ENCODE data around the gene HEATR5A.

The HEATR5A gene

GRCh38 chr14:31419967-31420318 lies 407 bp downstream of the HEATR5A start:
- TF ChIP-seq CTCF (IDR thresholded peaks at IDR 0.05) = no peak
- no peak for TF ChIP-seq ZFX (IDR thresholded peaks at IDR 0.05; ENCODE audit: borderline replicate concordance)
- H3K27ac ChIP-seq = peak overlapping the region; percentile 77

- TF ChIP-seq ZFX (IDR thresholded peaks at IDR 0.05; ENCODE audit: borderline replicate concordance) (no peak), CTCF (IDR thresholded peaks at IDR 0.05) (no peak)
- peak overlapping the region; percentile 77 for H3K27ac ChIP-seq
Observed at GRCh38 chr14:31419179-31419966, 977 bp downstream of the HEATR5A start.

GRCh38 chr14:31418440-31418839 lies 1.9 kb downstream of the HEATR5A start:
- no peak overlapping the region for H3K27ac ChIP-seq
- TF ChIP-seq CTCF (IDR thresholded peaks at IDR 0.05) (no peak), ZFX (IDR thresholded peaks at IDR 0.05; ENCODE audit: borderline replicate concordance) (no peak)

- no peak overlapping the region for H3K27ac ChIP-seq
- TF ChIP-seq ZFX (IDR thresholded peaks at IDR 0.05; ENCODE audit: borderline replicate concordance) = no peak
- no peak for TF ChIP-seq CTCF (IDR thresholded peaks at IDR 0.05)
Observed at GRCh38 chr14:31414190-31414833, 6.0 kb downstream of the HEATR5A start.

- TF ChIP-seq ZFX (IDR thresholded peaks at IDR 0.05; ENCODE audit: borderline replicate concordance) (no peak), CTCF (IDR thresholded peaks at IDR 0.05) (no peak)
Observed at GRCh38 chr14:31411218-31411727, 9.1 kb downstream of the HEATR5A start.

GRCh38 chr14:31410048-31410650 lies 10.2 kb downstream of the HEATR5A start:
- TF ChIP-seq ZFX (IDR thresholded peaks at IDR 0.05; ENCODE audit: borderline replicate concordance) (no peak), CTCF (IDR thresholded peaks at IDR 0.05) (no peak)
- no peak overlapping the region for H3K27ac ChIP-seq

More at GRCh38 chr14:31411218-31411727, 9.1 kb downstream of the HEATR5A start:
- no peak overlapping the region for H3K27ac ChIP-seq
